Thymus (tissue), 11 donors: ENCODE results near the gene SEPTIN2. TPM values are rescaled to one million over a fixed set of nuclear protein-coding genes. Genes with fewer than 3 reads are reported as not detected.

Experiments
- DNase-seq, 9 donors: peaks; one replicate each; pipeline ENCODE4 v3.0.0-alpha.2; 2013; ENCODE audit warnings: low spot score in 9 of 9, low read depth in 6 of 9, missing footprints in 1 of 9
- H3K27ac ChIP-seq, 2 donors: one replicate each; pipeline ENCODE4 v1.5.1; 2013; ENCODE audit warnings: control low read depth in 1 of 2, low read depth in 1 of 2, low read length in 1 of 2, mild to moderate bottlenecking in 1 of 2, moderate library complexity in 1 of 2
- H3K27me3 ChIP-seq, 2 donors: one replicate each; pipeline ENCODE4 v1.5.1; 2013; ENCODE audit warnings: low read length in 1 of 2; ENCODE audit not compliant: control insufficient read depth in 2 of 2, insufficient read depth in 1 of 2
- H3K36me3 ChIP-seq, 2 donors: one replicate each; pipeline ENCODE4 v1.5.1; 2013; ENCODE audit warnings: low read length in 1 of 2, mild to moderate bottlenecking in 1 of 2, moderate library complexity in 1 of 2; ENCODE audit not compliant: control insufficient read depth in 2 of 2, insufficient read depth in 2 of 2
- H3K4me1 ChIP-seq, 2 donors: one replicate each; pipeline ENCODE4 v1.5.1; 2013; ENCODE audit warnings: low read length in 2 of 2; ENCODE audit not compliant: control insufficient read depth in 2 of 2, insufficient read depth in 2 of 2
- H3K4me3 ChIP-seq, 2 donors: one replicate each; pipeline ENCODE4 v1.5.1; 2013; ENCODE audit warnings: low read length in 2 of 2, control low read depth in 1 of 2, mild to moderate bottlenecking in 1 of 2
- H3K9me3 ChIP-seq, 2 donors: one replicate each; pipeline ENCODE4 v1.5.1; 2013; ENCODE audit warnings: low read length in 1 of 2, mild to moderate bottlenecking in 1 of 2; ENCODE audit not compliant: control insufficient read depth in 2 of 2, insufficient read depth in 1 of 2
- WGBS: extraction: QIAGEN DNeasy Blood & Tissue Kit; methylation state at CpG from one replicate; pipeline ENCODE4 v1.1.7; 2013; 5-methylcytosine and 5-hydroxymethylcytosine counted together
- polyA plus RNA-seq: library from polyadenylated mRNA; stranded (reverse); fragments of 200-250 nt; gene quantifications from one replicate; pipeline ENCODE4 v1.2.3, GENCODE V29; 2013
- total RNA-seq: library from RNA; stranded (reverse); fragments of 120-200 nt; gene quantifications from one replicate; pipeline ENCODE4 v1.2.4, GENCODE V29; 2013
- donor health status: healthy.

The SEPTIN2 gene
- total and polyA plus RNA-seq, 2 donors, result 149 to 189 TPM

GRCh38 chr2:241344925-241345651 lies 29.4 kb downstream of the SEPTIN2 start:
- 87% methylated on average over 9 of the region's 9 CpGs for WGBS
- H3K4me3 ChIP-seq, result no peak overlapping the region
- DNase-seq, result no peak
- H3K9me3 ChIP-seq, result no peaks in the 10 kb centered on the region
- no peaks in the 10 kb centered on the region for H3K27me3 ChIP-seq
- H3K27ac ChIP-seq, result no peak overlapping the region
- peaks cover 9 to 22% of the 10 kb centered on the region in 2 donors for H3K4me1 ChIP-seq
- peaks cover 66 to 85% of the 10 kb centered on the region in 2 donors for H3K36me3 ChIP-seq

GRCh38 chr2:241349941-241350340 lies 34.2 kb downstream of the SEPTIN2 start:
- H3K27ac ChIP-seq, result no peak overlapping the region
- H3K4me1 ChIP-seq, result peaks cover 0 to 4% of the 10 kb centered on the region in 2 donors
- peaks cover 66 to 89% of the 10 kb centered on the region in 2 donors for H3K36me3 ChIP-seq
- DNase-seq, result no peak
- H3K9me3 ChIP-seq, result peaks cover 0 to 1% of the 10 kb centered on the region in 2 donors
- 99% methylated on average over 8 of the region's 8 CpGs for WGBS
- no peaks in the 10 kb centered on the region for H3K27me3 ChIP-seq
- no peak overlapping the region for H3K4me3 ChIP-seq

- Histone ChIP-seq H3K36me3 (peaks cover 62 to 86% of the 10 kb centered on the region in 2 donors), H3K27me3 (no peaks in the 10 kb centered on the region), H3K9me3 (peaks cover 0 to 1% of the 10 kb centered on the region in 2 donors), H3K27ac (no peak overlapping the region), H3K4me3 (no peak overlapping the region), H3K4me1 (peaks cover 0 to 8% of the 10 kb centered on the region in 2 donors)
- no peak for DNase-seq
- 97% methylated on average over 2 of the region's 2 CpGs for WGBS
Measured at GRCh38 chr2:241350530-241350877, 34.8 kb downstream of the SEPTIN2 start.

- DNase-seq, result no peak
- WGBS, result 96% methylated on average over 9 of the region's 9 CpGs
- no peak overlapping the region for H3K27ac ChIP-seq
Measured at GRCh38 chr2:241350878-241351639, 35.3 kb downstream of the SEPTIN2 start.

GRCh38 chr2:241351640-241352031 lies 35.9 kb downstream of the SEPTIN2 start:
- Histone ChIP-seq H3K4me1 (peaks cover 3 to 11% of the 10 kb centered on the region in 2 donors), H3K27ac (no peak overlapping the region), H3K9me3 (peaks cover 0 to 1% of the 10 kb centered on the region in 2 donors), H3K27me3 (peaks cover 0 to 2% of the 10 kb centered on the region in 2 donors), H3K36me3 (peaks cover 52 to 75% of the 10 kb centered on the region in 2 donors), H3K4me3 (no peak overlapping the region)
- no peak for DNase-seq
- WGBS, result 95% methylated on average over 3 of the region's 3 CpGs

More at GRCh38 chr2:241350878-241351639, 35.3 kb downstream of the SEPTIN2 start:
- H3K4me3 ChIP-seq, result no peak overlapping the region
- H3K9me3 ChIP-seq, result peaks cover 0 to 1% of the 10 kb centered on the region in 2 donors
- H3K36me3 ChIP-seq, result peaks cover 58 to 81% of the 10 kb centered on the region in 2 donors
- peaks cover 0 to 8% of the 10 kb centered on the region in 2 donors for H3K4me1 ChIP-seq
- H3K27me3 ChIP-seq, result no peaks in the 10 kb centered on the region

GRCh38 chr2:241352227-241352626 lies 36.5 kb downstream of the SEPTIN2 start:
- no peak for DNase-seq
- Histone ChIP-seq H3K27me3 (peaks cover 1 to 2% of the 10 kb centered on the region in 2 donors), H3K4me1 (peaks cover 8 to 15% of the 10 kb centered on the region in 2 donors), H3K36me3 (peaks cover 46 to 69% of the 10 kb centered on the region in 2 donors), H3K9me3 (peaks cover 0 to 1% of the 10 kb centered on the region in 2 donors), H3K4me3 (no peak overlapping the region), H3K27ac (no peak overlapping the region)
- 96% methylated on average over 3 of the region's 3 CpGs for WGBS

GRCh38 chr2:241354668-241355658 lies 39.2 kb downstream of the SEPTIN2 start:
- peak overlapping the region in 1 of 2 donors; percentile 20 for H3K4me3 ChIP-seq
- H3K36me3 ChIP-seq, result peaks cover 31 to 44% of the 10 kb centered on the region in 2 donors
- peaks cover 11 to 18% of the 10 kb centered on the region in 2 donors for H3K4me1 ChIP-seq
- H3K27ac ChIP-seq, result peak overlapping the region; percentile 42 to 69
- 72% methylated on average over 40 of the region's 40 CpGs for WGBS
- H3K27me3 ChIP-seq, result peaks cover 2% of the 10 kb centered on the region in 2 donors
- peaks cover 0 to 1% of the 10 kb centered on the region in 2 donors for H3K9me3 ChIP-seq
- DNase-seq, result peak in 4 of 9 donors; percentile 23 to 71 (median 61)

- DNase-seq, result peak; percentile 93 to 99 (median 97)
- Histone ChIP-seq H3K27me3 (peaks cover 2% of the 10 kb centered on the region in 2 donors), H3K9me3 (peaks cover 0 to 1% of the 10 kb centered on the region in 2 donors), H3K27ac (peak within 1 kb of the TSS; percentile 69 to 78), H3K4me3 (peak within 1 kb of the TSS; percentile 53 to 70), H3K4me1 (peaks cover 11 to 18% of the 10 kb centered on the region in 2 donors), H3K36me3 (peaks cover 20 to 33% of the 10 kb centered on the region in 2 donors)
- under 1% methylated on average over 101 of the region's 101 CpGs for WGBS
Measured at GRCh38 chr2:241355983-241356870, 40.5 kb downstream of the SEPTIN2 start, which contains the start of gene FARP2. Gene FARP2, plus strand, starts transcription at chr2:241356285. Its CDS starts 16,823 bp downstream, at chr2:241373108.
